Measurements from ENCODE around the gene CCNY. TPM values are rescaled to one million over a fixed set of nuclear protein-coding genes. Genes with fewer than 3 reads are reported as not detected.
A peak's percentile ranks its signal among the peaks of the same experiment; 100 is the strongest.

CCNY gene
- total RNA-seq, 1 donor from 2014 or later: 68.7 TPM

DNA sequence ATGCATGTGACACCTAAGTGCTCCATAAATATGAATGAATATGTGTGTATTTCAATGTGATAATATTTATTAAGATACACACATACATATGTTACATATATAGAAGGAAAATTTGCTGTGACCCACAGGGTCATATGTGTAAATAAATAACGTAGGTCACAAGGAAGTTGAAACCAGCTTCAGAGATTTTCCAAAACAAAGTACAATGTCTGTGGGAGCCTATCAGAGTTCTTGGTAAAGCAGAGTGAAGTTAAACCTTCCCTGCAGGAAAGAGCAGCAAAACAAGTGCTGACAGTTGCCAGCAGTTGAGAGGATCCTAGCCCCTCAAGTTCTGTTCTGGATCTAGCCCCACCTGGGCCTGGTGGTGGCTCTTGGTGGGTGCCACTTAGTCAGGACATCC, 91.2 kb downstream of the CCNY start:
- Mint-ChIP-seq H3K4me3 (ENCODE audit: unreplicated experiment) (no peak overlapping the region), H3K36me3 (ENCODE audit: low read depth) (no peaks in the 10 kb centered on the region), H3K27ac (ENCODE audit: unreplicated experiment) (no peak overlapping the region), H3K9me3 (ENCODE audit: low read depth) (no peaks in the 10 kb centered on the region), H3K4me1 (ENCODE audit: low read depth) (peaks cover 52% of the 10 kb centered on the region), H3K27me3 (ENCODE audit: low read depth) (no peaks in the 10 kb centered on the region)
- DNase-seq (ENCODE audit: low spot score): no peak
- TF ChIP-seq, protein P1, sequence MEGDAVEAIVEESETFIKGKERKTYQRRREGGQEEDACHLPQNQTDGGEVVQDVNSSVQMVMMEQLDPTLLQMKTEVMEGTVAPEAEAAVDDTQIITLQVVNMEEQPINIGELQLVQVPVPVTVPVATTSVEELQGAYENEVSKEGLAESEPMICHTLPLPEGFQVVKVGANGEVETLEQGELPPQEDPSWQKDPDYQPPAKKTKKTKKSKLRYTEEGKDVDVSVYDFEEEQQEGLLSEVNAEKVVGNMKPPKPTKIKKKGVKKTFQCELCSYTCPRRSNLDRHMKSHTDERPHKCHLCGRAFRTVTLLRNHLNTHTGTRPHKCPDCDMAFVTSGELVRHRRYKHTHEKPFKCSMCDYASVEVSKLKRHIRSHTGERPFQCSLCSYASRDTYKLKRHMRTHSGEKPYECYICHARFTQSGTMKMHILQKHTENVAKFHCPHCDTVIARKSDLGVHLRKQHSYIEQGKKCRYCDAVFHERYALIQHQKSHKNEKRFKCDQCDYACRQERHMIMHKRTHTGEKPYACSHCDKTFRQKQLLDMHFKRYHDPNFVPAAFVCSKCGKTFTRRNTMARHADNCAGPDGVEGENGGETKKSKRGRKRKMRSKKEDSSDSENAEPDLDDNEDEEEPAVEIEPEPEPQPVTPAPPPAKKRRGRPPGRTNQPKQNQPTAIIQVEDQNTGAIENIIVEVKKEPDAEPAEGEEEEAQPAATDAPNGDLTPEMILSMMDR (IDR thresholded peaks at IDR 0.05): no peak

DNA sequence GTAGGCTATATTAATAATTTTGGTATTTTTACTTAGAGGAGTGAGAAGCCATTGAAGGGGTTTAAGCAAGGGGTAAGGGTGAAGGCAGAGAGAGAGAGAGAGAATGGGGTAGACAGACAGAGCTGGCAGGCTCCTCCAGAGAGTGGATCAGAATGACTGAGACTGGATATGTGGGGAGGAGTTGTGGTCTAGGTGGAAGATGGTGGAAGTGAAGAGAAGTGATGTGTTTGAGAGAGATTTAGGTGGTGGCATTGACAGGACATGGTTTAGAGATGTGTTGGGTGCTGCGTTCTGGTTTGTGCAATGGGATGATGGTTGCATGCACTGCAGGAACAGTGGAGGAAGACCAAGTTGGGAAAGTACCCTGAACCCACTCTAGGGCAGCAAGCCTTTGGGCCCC, 92.2 kb downstream of the CCNY start:
- no peak overlapping the region for H3K27ac Mint-ChIP-seq (ENCODE audit: unreplicated experiment)
- TF ChIP-seq, protein P1 (IDR thresholded peaks at IDR 0.05): no peak
- no peaks in the 10 kb centered on the region for H3K36me3 Mint-ChIP-seq (ENCODE audit: low read depth)
- DNase-seq (ENCODE audit: low spot score): no peak
- H3K4me3 Mint-ChIP-seq (ENCODE audit: unreplicated experiment): no peak overlapping the region
- no peaks in the 10 kb centered on the region for H3K27me3 Mint-ChIP-seq (ENCODE audit: low read depth)
- H3K4me1 Mint-ChIP-seq (ENCODE audit: low read depth): peaks cover 51% of the 10 kb centered on the region
- H3K9me3 Mint-ChIP-seq (ENCODE audit: low read depth): no peaks in the 10 kb centered on the region

DNA sequence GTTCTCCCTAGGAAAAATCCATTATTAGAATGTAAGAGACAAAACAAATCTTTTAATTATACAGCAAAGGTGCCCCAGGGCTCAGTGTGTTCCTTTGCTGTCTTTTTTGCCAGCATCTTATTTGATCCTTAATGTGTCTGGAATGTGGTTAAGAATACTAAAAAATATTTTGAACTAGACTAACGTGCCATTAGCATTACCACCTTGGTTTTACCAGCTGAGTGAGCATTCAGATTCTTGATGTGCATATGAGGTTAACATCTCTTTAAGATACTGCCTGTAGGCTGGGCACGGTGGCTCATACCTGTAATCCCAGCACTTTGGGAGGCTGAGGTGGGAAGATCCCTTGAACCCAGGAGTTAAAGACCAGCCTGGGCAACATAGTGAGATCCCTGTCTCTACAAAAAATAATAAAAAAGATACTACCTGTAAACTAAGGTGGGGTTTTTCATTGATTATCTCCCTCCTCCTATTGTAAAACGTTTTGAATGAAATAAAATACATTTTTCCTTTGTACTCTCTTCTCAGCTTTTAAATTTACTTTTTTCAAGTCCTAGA, 96.6 kb downstream of the CCNY start:
- DNase-seq (ENCODE audit: low spot score): no peak
- TF ChIP-seq, protein P1 (IDR thresholded peaks at IDR 0.05): no peak
- Mint-ChIP-seq H3K4me3 (ENCODE audit: unreplicated experiment) (no peak overlapping the region), H3K4me1 (ENCODE audit: low read depth) (peaks cover 34% of the 10 kb centered on the region), H3K9me3 (ENCODE audit: low read depth) (no peaks in the 10 kb centered on the region), H3K36me3 (ENCODE audit: low read depth) (no peaks in the 10 kb centered on the region), H3K27ac (ENCODE audit: unreplicated experiment) (no peak overlapping the region), H3K27me3 (ENCODE audit: low read depth) (no peaks in the 10 kb centered on the region)

DNA sequence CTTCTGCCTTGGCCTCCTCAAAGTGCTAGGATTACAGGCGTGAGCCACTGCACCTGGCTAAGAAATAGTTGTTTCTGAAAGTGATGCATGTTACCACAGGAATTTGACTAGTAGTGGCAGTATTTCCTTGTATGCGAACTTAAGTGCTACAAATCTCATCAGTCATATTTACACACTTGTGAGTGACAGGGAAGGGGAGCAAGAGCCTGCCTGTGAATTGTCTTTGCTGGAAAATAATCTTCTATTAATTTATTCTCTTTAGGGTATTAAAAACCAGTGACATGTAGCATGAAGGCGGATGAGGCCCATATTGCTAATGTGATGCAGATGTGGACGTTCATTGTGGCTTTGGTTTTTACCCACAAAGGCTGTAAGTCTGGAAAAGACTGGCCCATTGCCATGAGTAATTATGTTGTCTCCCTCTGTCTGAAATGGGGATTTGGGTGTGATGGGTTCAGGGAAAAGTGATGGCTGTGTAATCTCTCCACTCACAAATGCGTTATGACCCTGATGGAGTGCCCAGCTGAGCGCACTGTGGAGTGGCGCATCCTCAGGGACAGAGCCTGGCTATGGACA, 97.6 kb downstream of the CCNY start:
- DNase-seq (ENCODE audit: low spot score): no peak
- H3K36me3 Mint-ChIP-seq (ENCODE audit: low read depth): no peaks in the 10 kb centered on the region
- H3K9me3 Mint-ChIP-seq (ENCODE audit: low read depth): peaks cover 5% of the 10 kb centered on the region
- no peak overlapping the region for H3K4me3 Mint-ChIP-seq (ENCODE audit: unreplicated experiment)
- peaks cover 34% of the 10 kb centered on the region for H3K4me1 Mint-ChIP-seq (ENCODE audit: low read depth)
- TF ChIP-seq, protein P1 (IDR thresholded peaks at IDR 0.05): no peak
- H3K27ac Mint-ChIP-seq (ENCODE audit: unreplicated experiment): peak overlapping the region; percentile 47
- no peaks in the 10 kb centered on the region for H3K27me3 Mint-ChIP-seq (ENCODE audit: low read depth)

DNA sequence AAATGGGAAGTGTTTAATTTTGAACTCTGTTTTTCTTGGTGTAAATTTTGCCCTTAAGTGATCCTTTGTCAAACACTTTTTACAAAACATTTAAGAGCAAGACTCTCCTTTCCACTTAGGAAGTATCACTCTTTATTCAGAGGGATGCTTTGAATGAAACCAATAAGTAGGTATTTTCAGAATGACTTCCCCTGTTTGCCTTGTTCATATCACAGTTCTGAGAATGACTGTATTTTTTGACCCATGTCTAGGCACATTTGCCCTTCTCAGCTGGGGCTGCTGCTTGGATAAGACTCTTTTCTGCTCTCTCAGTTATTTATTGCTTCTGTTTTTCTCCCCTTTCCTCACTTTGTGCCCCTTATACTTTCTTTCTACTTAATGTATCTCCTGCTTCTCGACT, 98.2 kb downstream of the CCNY start:
- no peak overlapping the region for H3K4me3 Mint-ChIP-seq (ENCODE audit: unreplicated experiment)
- peaks cover 11% of the 10 kb centered on the region for H3K9me3 Mint-ChIP-seq (ENCODE audit: low read depth)
- DNase-seq (ENCODE audit: low spot score): no peak
- H3K4me1 Mint-ChIP-seq (ENCODE audit: low read depth): peaks cover 34% of the 10 kb centered on the region
- H3K36me3 Mint-ChIP-seq (ENCODE audit: low read depth): no peaks in the 10 kb centered on the region
- H3K27ac Mint-ChIP-seq (ENCODE audit: unreplicated experiment): no peak overlapping the region
- no peaks in the 10 kb centered on the region for H3K27me3 Mint-ChIP-seq (ENCODE audit: low read depth)
- TF ChIP-seq, protein P1 (IDR thresholded peaks at IDR 0.05): no peak

Data from chondrocyte (in vitro differentiated cells).